ENCODE results near the gene CPTP.

- TF ChIP-seq CTCF (IDR thresholded peaks at IDR 0.05) (no peak), POLR2A (IDR thresholded peaks at IDR 0.05) (no peak)
Measured at GRCh38 chr1:1306661-1307260, 17.8 kb upstream of the CPTP start.

Measured in Peyer's patch (tissue), 4 donors.